T-helper 1 cell treated with Interleukin-12 subunit alpha and Interleukin-12 subunit beta and Interleukin-4 antibody, amounts not matched to agents 30 ng/mL and 1 ng/mL, for 36 hours (primary cell): Measurements from ENCODE around the gene PLA2G2E. TPM values are rescaled to one million over a fixed set of nuclear protein-coding genes. Genes with fewer than 3 reads are reported as not detected.

Experiments
- intact Hi-C: fragments of 100-400 bp; cut with micrococcal nuclease; formaldehyde crosslinking; loops from one replicate; pipeline ENCODE4 v1.15.1; 2024
- total RNA-seq: library from RNA; stranded (reverse); gene quantifications from 2 replicates; pipeline ENCODE4 v1.2.3, GENCODE V29; 2022

Gene PLA2G2E
- total RNA-seq, 1 donor from 2014 or later = not detected

GRCh38 chr1:19884312-19884711 is 39.1 kb downstream of the PLA2G2E start:
- intact Hi-C loops = loop anchor here (5.0 kb wide), 3 partner anchors 397 to 1293 kb away; partner anchors contain the start of genes CAPZB, EIF4G3 and PINK1

GRCh38 chr1:19882111-19883071 is 41.0 kb downstream of the PLA2G2E start, which contains the start of gene OTUD3:
Gene OTUD3 (plus strand): TSS chr1:19882395. CDS start chr1:19882514, 119 bp downstream.
- intact Hi-C loops = loop anchor here (1.0 to 5.0 kb wide), 13 partner anchors 82 to 1295 kb away; partner anchors contain the start of genes CAPZB, DDOST, EIF4G3 and PINK1

GRCh38 chr1:19880841-19881240 is 42.6 kb downstream of the PLA2G2E start:
- intact Hi-C loops = loop anchor here (5.0 kb wide), 3 partner anchors 394 to 1296 kb away; partner anchors contain the start of genes CAPZB, EIF4G3 and PINK1

GRCh38 chr1:19879661-19880060 is 43.8 kb downstream of the PLA2G2E start:
- intact Hi-C loops = loop anchor here (5.0 kb wide), 3 partner anchors 392 to 1298 kb away; partner anchors contain the start of genes CAPZB, EIF4G3 and PINK1

- intact Hi-C loops = no loop called here
Observed at GRCh38 chr1:19879227-19879626, 44.2 kb downstream of the PLA2G2E start.

- intact Hi-C loops = no loop called here
Observed at GRCh38 chr1:19878637-19878985, 44.8 kb downstream of the PLA2G2E start.

- intact Hi-C loops = no loop called here
Observed at GRCh38 chr1:19877821-19878636, 45.4 kb downstream of the PLA2G2E start.

- intact Hi-C loops = no loop called here
Observed at GRCh38 chr1:19877181-19877750, 46.2 kb downstream of the PLA2G2E start.

GRCh38 chr1:19872190-19872589 is 51.2 kb downstream of the PLA2G2E start:
- intact Hi-C loops = no loop called here

Other genes starting within 250 kb of the PLA2G2E start
- gene TMCO4, start 123.7 kb downstream of the PLA2G2E start, total RNA-seq = 14.7 and 16.8 TPM in 2 replicates
- not detected in 2 replicates for gene RNF186, start 108.3 kb downstream of the PLA2G2E start, total RNA-seq
- gene OTUD3, start 41.2 kb downstream of the PLA2G2E start, total RNA-seq = 11.9 and 13.6 TPM in 2 replicates
- gene PLA2G2A, start 56.0 kb upstream of the PLA2G2E start, total RNA-seq = not detected in 2 replicates
- gene PLA2G5, start 146.6 kb upstream of the PLA2G2E start, total RNA-seq = not detected in 2 replicates
- gene PLA2G2D, start 195.9 kb upstream of the PLA2G2E start, total RNA-seq = not detected in 2 replicates
- gene PLA2G2F, start 215.7 kb upstream of the PLA2G2E start, total RNA-seq = not detected in 2 replicates